ENCODE measurements around the gene EBF4.

Gene EBF4

GRCh38 chr20:2697768-2698167 is 5.2 kb downstream of the EBF4 start:
- H3K23ac ChIP-seq (ENCODE audit: low read length in 2 of 2): no peak overlapping the region
- H2BK12ac ChIP-seq (ENCODE audit: low read length in 2 of 2): no peak overlapping the region
- H3K4me2 ChIP-seq (ENCODE audit: low read length, poor library complexity, severe bottlenecking): no peak overlapping the region
- no peak overlapping the region for H3K27ac ChIP-seq (ENCODE audit: low read length, poor library complexity, severe bottlenecking)
- H2AK5ac ChIP-seq (ENCODE audit: low read length, severe bottlenecking): no peak overlapping the region
- H2AFZ ChIP-seq (ENCODE audit: low read depth, low read length): no peak overlapping the region
- H2BK5ac ChIP-seq (ENCODE audit: low read depth, low read length, poor library complexity, severe bottlenecking): no peak overlapping the region
- H3K4ac ChIP-seq (ENCODE audit: low read depth in 1 of 2, low read length in 2 of 2): no peak overlapping the region
- peaks cover 89 to 90% of the 10 kb centered on the region in 2 experiments for H3K27me3 ChIP-seq (ENCODE audit: control insufficient read depth in 1 of 2, insufficient read depth in 1 of 2, low read length in 2 of 2)
- no peak overlapping the region for H3K9ac ChIP-seq (ENCODE audit: low read length)
- H4K8ac ChIP-seq (ENCODE audit: low read length): no peak overlapping the region
- no peak overlapping the region for H3K4me3 ChIP-seq (ENCODE audit: insufficient read depth in 1 of 2, low read depth in 1 of 2, low read length in 2 of 2)
- no peak overlapping the region for H3K18ac ChIP-seq (ENCODE audit: low read depth in 1 of 2, low read length in 2 of 2)
- 58% methylated on average over 2 of the region's 3 CpGs for WGBS
- no peak overlapping the region for H2BK120ac ChIP-seq (ENCODE audit: low read depth, low read length)
- H4K91ac ChIP-seq (ENCODE audit: low read length): no peak overlapping the region
- DNase-seq: no peak
- no peak overlapping the region for H2BK15ac ChIP-seq (ENCODE audit: low read depth, poor library complexity, severe bottlenecking)
- H3K79me1 ChIP-seq (replicated peaks; ENCODE audit: low read length, poor library complexity, severe bottlenecking): no peaks in the 10 kb centered on the region
- peaks cover 5% of the 10 kb centered on the region for H3K4me1 ChIP-seq (ENCODE audit: control insufficient read depth, insufficient read depth, low read depth, low read length)
- no peak overlapping the region for H3K14ac ChIP-seq (ENCODE audit: low read length in 2 of 2)
- no peaks in the 10 kb centered on the region for H3K9me3 ChIP-seq (ENCODE audit: control insufficient read depth, low read length)
- no peaks in the 10 kb centered on the region for H3K36me3 ChIP-seq (ENCODE audit: control insufficient read depth in 1 of 2, insufficient read depth in 2 of 2, low read depth in 1 of 2, low read length in 2 of 2)

GRCh38 chr20:2698186-2698817 is 5.7 kb downstream of the EBF4 start:
- no peak overlapping the region for H2BK120ac ChIP-seq (ENCODE audit: low read depth, low read length)
- no peak for DNase-seq
- no peak overlapping the region for H3K4ac ChIP-seq (ENCODE audit: low read depth in 1 of 2, low read length in 2 of 2)
- no peak overlapping the region for H3K4me3 ChIP-seq (ENCODE audit: insufficient read depth in 1 of 2, low read depth in 1 of 2, low read length in 2 of 2)
- no peak overlapping the region for H3K23ac ChIP-seq (ENCODE audit: low read length in 2 of 2)
- H2AK5ac ChIP-seq (ENCODE audit: low read length, severe bottlenecking): no peak overlapping the region
- H2AFZ ChIP-seq (ENCODE audit: low read depth, low read length): no peak overlapping the region
- H4K91ac ChIP-seq (ENCODE audit: low read length): no peak overlapping the region
- H3K36me3 ChIP-seq (ENCODE audit: control insufficient read depth in 1 of 2, insufficient read depth in 2 of 2, low read depth in 1 of 2, low read length in 2 of 2): no peaks in the 10 kb centered on the region
- H3K4me1 ChIP-seq (ENCODE audit: control insufficient read depth, insufficient read depth, low read depth, low read length): peaks cover 5% of the 10 kb centered on the region
- no peak overlapping the region for H3K18ac ChIP-seq (ENCODE audit: low read depth in 1 of 2, low read length in 2 of 2)
- no peak overlapping the region for H3K9ac ChIP-seq (ENCODE audit: low read length)
- peaks cover 93 to 94% of the 10 kb centered on the region in 2 experiments for H3K27me3 ChIP-seq (ENCODE audit: control insufficient read depth in 1 of 2, insufficient read depth in 1 of 2, low read length in 2 of 2)
- no peak overlapping the region for H3K4me2 ChIP-seq (ENCODE audit: low read length, poor library complexity, severe bottlenecking)
- H3K9me3 ChIP-seq (ENCODE audit: control insufficient read depth, low read length): no peaks in the 10 kb centered on the region
- 73% methylated on average over 4 of the region's 4 CpGs for WGBS
- no peak overlapping the region for H2BK5ac ChIP-seq (ENCODE audit: low read depth, low read length, poor library complexity, severe bottlenecking)
- H2BK15ac ChIP-seq (ENCODE audit: low read depth, poor library complexity, severe bottlenecking): no peak overlapping the region
- H4K8ac ChIP-seq (ENCODE audit: low read length): no peak overlapping the region
- H2BK12ac ChIP-seq (ENCODE audit: low read length in 2 of 2): no peak overlapping the region
- no peak overlapping the region for H3K27ac ChIP-seq (ENCODE audit: low read length, poor library complexity, severe bottlenecking)
- no peaks in the 10 kb centered on the region for H3K79me1 ChIP-seq (replicated peaks; ENCODE audit: low read length, poor library complexity, severe bottlenecking)
- H3K14ac ChIP-seq (ENCODE audit: low read length in 2 of 2): no peak overlapping the region

- no peak overlapping the region for H2AFZ ChIP-seq (ENCODE audit: low read depth, low read length)
- H3K18ac ChIP-seq (ENCODE audit: low read depth in 1 of 2, low read length in 2 of 2): no peak overlapping the region
- no peak overlapping the region for H4K8ac ChIP-seq (ENCODE audit: low read length)
- no peak overlapping the region for H2BK15ac ChIP-seq (ENCODE audit: low read depth, poor library complexity, severe bottlenecking)
- no peak overlapping the region for H3K4me2 ChIP-seq (ENCODE audit: low read length, poor library complexity, severe bottlenecking)
- H3K4ac ChIP-seq (ENCODE audit: low read depth in 1 of 2, low read length in 2 of 2): no peak overlapping the region
- no peak overlapping the region for H2AK5ac ChIP-seq (ENCODE audit: low read length, severe bottlenecking)
- no peak overlapping the region for H3K27ac ChIP-seq (ENCODE audit: low read length, poor library complexity, severe bottlenecking)
- DNase-seq: no peak
- no peaks in the 10 kb centered on the region for H3K36me3 ChIP-seq (ENCODE audit: control insufficient read depth in 1 of 2, insufficient read depth in 2 of 2, low read depth in 1 of 2, low read length in 2 of 2)
- H2BK12ac ChIP-seq (ENCODE audit: low read length in 2 of 2): no peak overlapping the region
- H3K14ac ChIP-seq (ENCODE audit: low read length in 2 of 2): no peak overlapping the region
- no peaks in the 10 kb centered on the region for H3K9me3 ChIP-seq (ENCODE audit: control insufficient read depth, low read length)
- no peaks in the 10 kb centered on the region for H3K79me1 ChIP-seq (replicated peaks; ENCODE audit: low read length, poor library complexity, severe bottlenecking)
- H2BK5ac ChIP-seq (ENCODE audit: low read depth, low read length, poor library complexity, severe bottlenecking): no peak overlapping the region
- H4K91ac ChIP-seq (ENCODE audit: low read length): no peak overlapping the region
- no peak overlapping the region for H3K9ac ChIP-seq (ENCODE audit: low read length)
- no peak overlapping the region for H2BK120ac ChIP-seq (ENCODE audit: low read depth, low read length)
- H3K27me3 ChIP-seq (ENCODE audit: control insufficient read depth in 1 of 2, insufficient read depth in 1 of 2, low read length in 2 of 2): peaks cover 88 to 98% of the 10 kb centered on the region in 2 experiments
- H3K4me1 ChIP-seq (ENCODE audit: control insufficient read depth, insufficient read depth, low read depth, low read length): peaks cover 3% of the 10 kb centered on the region
- no peak overlapping the region for H3K23ac ChIP-seq (ENCODE audit: low read length in 2 of 2)
- H3K4me3 ChIP-seq (ENCODE audit: insufficient read depth in 1 of 2, low read depth in 1 of 2, low read length in 2 of 2): no peak overlapping the region
- WGBS: 78% methylated on average over 4 of the region's 4 CpGs
These were observed 6.3 kb downstream of the EBF4 start for GRCh38 chr20:2698912-2699311.

- H3K27me3 ChIP-seq (ENCODE audit: control insufficient read depth in 1 of 2, insufficient read depth in 1 of 2, low read length in 2 of 2): peaks cover 88 to 98% of the 10 kb centered on the region in 2 experiments
- no peak overlapping the region for H2BK15ac ChIP-seq (ENCODE audit: low read depth, poor library complexity, severe bottlenecking)
- no peak overlapping the region for H3K4me3 ChIP-seq (ENCODE audit: insufficient read depth in 1 of 2, low read depth in 1 of 2, low read length in 2 of 2)
- no peak overlapping the region for H3K4me2 ChIP-seq (ENCODE audit: low read length, poor library complexity, severe bottlenecking)
- DNase-seq: no peak
- H3K79me1 ChIP-seq (replicated peaks; ENCODE audit: low read length, poor library complexity, severe bottlenecking): no peaks in the 10 kb centered on the region
- H4K91ac ChIP-seq (ENCODE audit: low read length): no peak overlapping the region
- H3K27ac ChIP-seq (ENCODE audit: low read length, poor library complexity, severe bottlenecking): no peak overlapping the region
- H3K9me3 ChIP-seq (ENCODE audit: control insufficient read depth, low read length): no peaks in the 10 kb centered on the region
- H2AK5ac ChIP-seq (ENCODE audit: low read length, severe bottlenecking): no peak overlapping the region
- WGBS: 41% methylated on average over 5 of the region's 5 CpGs
- no peak overlapping the region for H3K9ac ChIP-seq (ENCODE audit: low read length)
- H2BK5ac ChIP-seq (ENCODE audit: low read depth, low read length, poor library complexity, severe bottlenecking): no peak overlapping the region
- H3K18ac ChIP-seq (ENCODE audit: low read depth in 1 of 2, low read length in 2 of 2): no peak overlapping the region
- no peak overlapping the region for H3K14ac ChIP-seq (ENCODE audit: low read length in 2 of 2)
- no peaks in the 10 kb centered on the region for H3K4me1 ChIP-seq (ENCODE audit: control insufficient read depth, insufficient read depth, low read depth, low read length)
- no peak overlapping the region for H4K8ac ChIP-seq (ENCODE audit: low read length)
- no peak overlapping the region for H3K23ac ChIP-seq (ENCODE audit: low read length in 2 of 2)
- no peak overlapping the region for H3K4ac ChIP-seq (ENCODE audit: low read depth in 1 of 2, low read length in 2 of 2)
- no peaks in the 10 kb centered on the region for H3K36me3 ChIP-seq (ENCODE audit: control insufficient read depth in 1 of 2, insufficient read depth in 2 of 2, low read depth in 1 of 2, low read length in 2 of 2)
- no peak overlapping the region for H2BK12ac ChIP-seq (ENCODE audit: low read length in 2 of 2)
- H2AFZ ChIP-seq (ENCODE audit: low read depth, low read length): no peak overlapping the region
- H2BK120ac ChIP-seq (ENCODE audit: low read depth, low read length): no peak overlapping the region
These were observed 7.3 kb downstream of the EBF4 start for GRCh38 chr20:2699775-2700413.
